Calu3 (cell line): ENCODE results near the gene TLX3. TPM values are rescaled to one million over a fixed set of nuclear protein-coding genes. Genes with fewer than 3 reads are reported as not detected.
"Not testable (repeated sequence)": the region's sequence is repeated elsewhere in the genome, so short reads cannot be mapped to it uniquely, and the experiment has no call there.

Experiments used
- BruUV-seq: library from RNA; stranded (reverse); fragments of 400-500 nt; replicated peaks from 2 replicates; lab custom pipeline; 2021; lab: Mats Ljungman, UMichigan
- CTCF ChIA-PET: fragments of 300-600 bp; sonication (Branson Sonifier 250); formaldehyde crosslinking; loops from one replicate; lab custom pipeline; 2022; ENCODE audit warnings: antibody characterized with exemption; lab: Charles Lee
- DNase-seq: peaks from one replicate; pipeline ENCODE4 v3.0.0; 2022
- H3K27ac Mint-ChIP-seq: one replicate; pipeline ENCODE4 v1.8.0; 2022; ENCODE audit warnings: mixed read lengths; ENCODE audit not compliant: unreplicated experiment
- H3K27me3 Mint-ChIP-seq: one replicate; pipeline ENCODE4 v1.8.0; 2022; ENCODE audit warnings: mixed read lengths; ENCODE audit not compliant: unreplicated experiment
- H3K36me3 Mint-ChIP-seq: one replicate; pipeline ENCODE4 v1.8.0; 2022; ENCODE audit warnings: mild to moderate bottlenecking, moderate library complexity, mixed read lengths; ENCODE audit not compliant: insufficient read depth, unreplicated experiment
- H3K4me1 Mint-ChIP-seq: one replicate; pipeline ENCODE4 v1.8.0; 2022; ENCODE audit warnings: mild to moderate bottlenecking, low read depth, mixed read lengths; ENCODE audit not compliant: unreplicated experiment
- H3K4me3 Mint-ChIP-seq: one replicate; pipeline ENCODE4 v1.8.0; 2022; ENCODE audit warnings: mild to moderate bottlenecking, low read depth, moderate library complexity, mixed read lengths; ENCODE audit not compliant: unreplicated experiment
- H3K9me3 Mint-ChIP-seq: one replicate; pipeline ENCODE4 v1.8.0; 2022; ENCODE audit warnings: low read depth, mixed read lengths; ENCODE audit not compliant: unreplicated experiment
- intact Hi-C: fragments of 100-400 bp; cut with micrococcal nuclease; formaldehyde crosslinking; loops from one replicate; pipeline ENCODE4 v1.10.0; 2022; ENCODE audit not compliant: unreplicated experiment
- total RNA-seq: library from RNA; stranded (reverse); gene quantifications from 2 replicates; pipeline ENCODE4 v1.2.3, GENCODE V29; 2022
- TF ChIP-seq, protein P1 (sequence below): fragments of 200-600 bp; IDR thresholded peaks from one replicate; pipeline ENCODE4 v1.8.0; 2022; ENCODE audit warnings: antibody characterized with exemption; ENCODE audit not compliant: unreplicated experiment

The TLX3 gene
- total RNA-seq, 1 experiment from 2014 or later = 6.5 TPM

DNA sequence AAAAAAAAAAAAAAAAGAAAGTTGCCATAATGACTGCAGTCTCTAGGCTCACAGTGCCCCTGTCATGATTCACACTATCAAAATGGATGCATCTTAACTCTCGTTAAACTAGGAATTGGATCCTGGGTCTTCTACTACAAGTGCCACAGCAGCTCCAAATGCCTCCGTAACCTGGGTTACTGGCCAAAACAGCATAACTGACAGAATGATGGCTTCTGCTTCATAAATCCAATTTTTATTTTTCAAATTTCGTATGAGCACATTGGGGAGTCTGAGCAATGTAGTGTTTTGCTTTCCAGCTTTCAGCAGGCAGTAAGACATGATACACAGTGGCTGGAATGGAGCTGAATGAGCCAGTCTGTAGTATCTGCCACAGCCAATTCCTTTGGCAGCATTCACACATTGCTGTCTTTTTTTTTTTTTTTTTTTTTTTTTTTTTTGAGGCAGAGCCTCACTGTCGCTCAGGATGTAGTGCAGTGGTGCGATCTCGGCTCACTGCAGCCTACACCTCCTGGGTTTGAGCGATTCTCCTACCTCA, 42.6 kb downstream of the TLX3 start:
- H3K4me3 Mint-ChIP-seq = no peak overlapping the region
- H3K4me1 Mint-ChIP-seq = no peaks in the 10 kb centered on the region
- H3K36me3 Mint-ChIP-seq = no peaks in the 10 kb centered on the region
- TF ChIP-seq, protein P1, sequence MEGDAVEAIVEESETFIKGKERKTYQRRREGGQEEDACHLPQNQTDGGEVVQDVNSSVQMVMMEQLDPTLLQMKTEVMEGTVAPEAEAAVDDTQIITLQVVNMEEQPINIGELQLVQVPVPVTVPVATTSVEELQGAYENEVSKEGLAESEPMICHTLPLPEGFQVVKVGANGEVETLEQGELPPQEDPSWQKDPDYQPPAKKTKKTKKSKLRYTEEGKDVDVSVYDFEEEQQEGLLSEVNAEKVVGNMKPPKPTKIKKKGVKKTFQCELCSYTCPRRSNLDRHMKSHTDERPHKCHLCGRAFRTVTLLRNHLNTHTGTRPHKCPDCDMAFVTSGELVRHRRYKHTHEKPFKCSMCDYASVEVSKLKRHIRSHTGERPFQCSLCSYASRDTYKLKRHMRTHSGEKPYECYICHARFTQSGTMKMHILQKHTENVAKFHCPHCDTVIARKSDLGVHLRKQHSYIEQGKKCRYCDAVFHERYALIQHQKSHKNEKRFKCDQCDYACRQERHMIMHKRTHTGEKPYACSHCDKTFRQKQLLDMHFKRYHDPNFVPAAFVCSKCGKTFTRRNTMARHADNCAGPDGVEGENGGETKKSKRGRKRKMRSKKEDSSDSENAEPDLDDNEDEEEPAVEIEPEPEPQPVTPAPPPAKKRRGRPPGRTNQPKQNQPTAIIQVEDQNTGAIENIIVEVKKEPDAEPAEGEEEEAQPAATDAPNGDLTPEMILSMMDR = no peak
- H3K9me3 Mint-ChIP-seq = no peaks in the 10 kb centered on the region
- no peak overlapping the region for H3K27ac Mint-ChIP-seq
- no peaks in the 10 kb centered on the region for H3K27me3 Mint-ChIP-seq
- DNase-seq = no peak
- intact Hi-C loops = no loop called here
- CTCF ChIA-PET = interaction anchor here (0.6 to 1.4 kb wide), 3 partner anchors 9 to 1798 kb away, joined by 4 to 5 read pairs (median 4); no protein-coding TSS in a partner anchor
- BruUV-seq = no TSS peak

DNA sequence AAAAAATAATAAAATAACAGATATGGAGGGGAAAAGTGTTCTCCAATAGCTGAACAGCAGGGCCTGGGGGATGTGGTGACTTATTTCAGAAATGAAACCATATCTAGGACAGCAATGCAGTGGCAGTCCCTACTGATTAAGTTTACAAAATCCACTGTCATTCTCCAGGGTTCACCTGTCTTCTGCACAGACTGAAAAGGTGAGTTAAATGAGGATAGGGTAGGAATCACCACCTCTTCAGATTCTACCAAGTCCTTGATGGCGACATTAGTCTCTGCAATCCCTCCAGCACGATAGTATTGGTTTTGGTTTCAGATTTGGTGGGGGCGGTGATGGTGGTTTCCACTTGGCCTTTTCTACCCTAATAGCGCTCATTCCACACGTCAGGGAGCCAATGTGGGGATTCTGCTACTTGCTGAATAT, 46.3 kb downstream of the TLX3 start:
- TF ChIP-seq, protein P1 = no peak
- BruUV-seq = no TSS peak
- no peaks in the 10 kb centered on the region for H3K36me3 Mint-ChIP-seq
- H3K27me3 Mint-ChIP-seq = no peaks in the 10 kb centered on the region
- no peaks in the 10 kb centered on the region for H3K4me1 Mint-ChIP-seq
- CTCF ChIA-PET = no interaction called here
- DNase-seq = no peak
- H3K27ac Mint-ChIP-seq = no peak overlapping the region
- H3K4me3 Mint-ChIP-seq = no peak overlapping the region
- intact Hi-C loops = no loop called here
- H3K9me3 Mint-ChIP-seq = no peaks in the 10 kb centered on the region

DNA sequence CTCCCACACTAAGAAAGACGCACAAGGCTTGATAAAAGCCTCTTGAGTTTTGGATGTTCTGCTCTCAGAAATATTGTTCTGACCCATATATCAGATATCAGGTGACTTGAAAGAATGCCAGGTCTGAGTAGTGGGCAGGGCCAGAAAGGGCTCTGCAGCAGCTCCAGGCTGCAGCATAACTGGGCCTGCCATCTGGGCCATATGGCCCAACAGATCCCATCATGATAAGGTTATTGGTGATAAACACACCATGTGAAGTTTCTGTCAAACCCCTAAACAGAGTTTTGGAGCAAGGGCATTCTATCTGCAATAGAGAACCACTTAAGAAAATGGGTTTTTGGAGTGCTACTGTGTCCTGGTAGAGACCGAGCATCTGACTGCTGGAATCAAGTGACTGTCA, 48.8 kb downstream of the TLX3 start:
- intact Hi-C loops = no loop called here
- CTCF ChIA-PET = no interaction called here
- TF ChIP-seq, protein P1 = no peak

DNA sequence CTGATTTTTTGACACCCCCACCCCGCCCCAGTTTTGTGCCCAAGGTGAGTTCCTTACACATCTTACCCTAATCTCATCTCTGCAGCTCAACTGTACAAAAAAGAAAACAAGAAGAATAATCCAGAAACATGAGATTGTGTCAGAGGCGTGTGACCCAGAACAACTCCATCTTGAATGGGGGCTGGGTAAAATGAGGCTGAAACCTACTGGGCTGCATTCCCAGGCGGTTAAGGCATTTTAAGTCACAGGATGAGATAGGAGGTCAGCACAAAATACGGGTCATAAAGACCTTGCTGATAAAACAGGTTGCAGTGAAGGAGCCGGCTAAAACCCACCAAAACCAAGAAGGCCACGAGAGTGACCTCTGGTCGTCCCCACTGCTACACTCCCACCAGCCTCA, 52.1 kb downstream of the TLX3 start:
- DNase-seq, H3K4me1 Mint-ChIP-seq, H3K9me3 Mint-ChIP-seq, H3K36me3 Mint-ChIP-seq, intact Hi-C loops, H3K27ac Mint-ChIP-seq, CTCF ChIA-PET, H3K4me3 Mint-ChIP-seq, BruUV-seq: not testable (repeated sequence)
- peaks cover 26% of the 10 kb centered on the region for H3K27me3 Mint-ChIP-seq

More for the DNA sequence above, 48.8 kb downstream of the TLX3 start:
- Mint-ChIP-seq H3K4me3 (no peak overlapping the region), H3K27ac (no peak overlapping the region), H3K27me3 (no peaks in the 10 kb centered on the region), H3K36me3 (no peaks in the 10 kb centered on the region), H3K4me1 (no peaks in the 10 kb centered on the region), H3K9me3 (no peaks in the 10 kb centered on the region)
- no TSS peak for BruUV-seq
- no peak for DNase-seq

Other genes starting within 250 kb of the TLX3 start
- gene NPM1, start 78.6 kb downstream of the TLX3 start, total RNA-seq = 1,708 and 1,863 TPM in 2 replicates
- gene FGF18, start 110.4 kb downstream of the TLX3 start, total RNA-seq = 0.61 and 0.76 TPM in 2 replicates